GM18951 (cell line): Measurements from ENCODE around the gene FUNDC2.
"Not testable (repeated sequence)": the region's sequence is repeated elsewhere in the genome, so short reads cannot be mapped to it uniquely, and the experiment has no call there.

Source experiments
- POLR2A ChIP-seq: IDR thresholded peaks from 4 replicates; pipeline ENCODE4 v1.6.1; 2011; ENCODE audit warnings: mild to moderate bottlenecking; ENCODE audit not compliant: insufficient read length, insufficient read depth; ENCODE audit errors: extremely low read depth
- in situ Hi-C: fragments of 300-500 bp; cut with MboI; formaldehyde crosslinking; loops from one replicate; pipeline ENCODE4 v1.12.0; 2022; ENCODE audit warnings: low sequenced_read_pairs, mixed read lengths, inconsistent platforms; ENCODE audit not compliant: unreplicated experiment

The FUNDC2 gene

GRCh38 chrX:155001873-155002272 lies 24.8 kb upstream of the FUNDC2 start:
- no peak for TF ChIP-seq POLR2A
- in situ Hi-C loops = no loop called here

- in situ Hi-C loops = no loop called here
- no peak for TF ChIP-seq POLR2A
Observed at GRCh38 chrX:155005190-155005589, 21.5 kb upstream of the FUNDC2 start.

- in situ Hi-C loops = not testable (repeated sequence)
Observed at GRCh38 chrX:155006379-155006778, 20.3 kb upstream of the FUNDC2 start.

- in situ Hi-C loops = not testable (repeated sequence)
Observed at GRCh38 chrX:155006913-155007671, 19.6 kb upstream of the FUNDC2 start.

- in situ Hi-C loops = not testable (repeated sequence)
Observed at GRCh38 chrX:155008578-155008977, 18.1 kb upstream of the FUNDC2 start.

- in situ Hi-C loops = no loop called here
- no peak for TF ChIP-seq POLR2A
Observed at GRCh38 chrX:155009994-155010472, 16.6 kb upstream of the FUNDC2 start.

- no peak for TF ChIP-seq POLR2A
- in situ Hi-C loops = no loop called here
Observed at GRCh38 chrX:155020591-155020990, 6.1 kb upstream of the FUNDC2 start.

GRCh38 chrX:155022585-155022984 lies 4.1 kb upstream of the FUNDC2 start, which contains the start of gene F8:
F8 (minus strand) TSS chrX:155022723; CDS start chrX:155022552, 171 bp downstream.
- TF ChIP-seq POLR2A = no peak
- in situ Hi-C loops = no loop called here

- no peak for TF ChIP-seq POLR2A
- in situ Hi-C loops = no loop called here
Observed at GRCh38 chrX:155023907-155024833, 2.5 kb upstream of the FUNDC2 start.

- in situ Hi-C loops = no loop called here
- TF ChIP-seq POLR2A = no peak
Observed at GRCh38 chrX:155026420-155026726, 271 bp upstream of the FUNDC2 start.

GRCh38 chrX:155027509-155028066 lies 944 bp downstream of the FUNDC2 start:
- no peak for TF ChIP-seq POLR2A
- in situ Hi-C loops = no loop called here

GRCh38 chrX:155028129-155028528 lies 1.5 kb downstream of the FUNDC2 start:
- in situ Hi-C loops = no loop called here
- no peak for TF ChIP-seq POLR2A

- no peak for TF ChIP-seq POLR2A
- in situ Hi-C loops = no loop called here
Observed at GRCh38 chrX:155028877-155029291, 2.2 kb downstream of the FUNDC2 start.

GRCh38 chrX:155031657-155032056 lies 5.0 kb downstream of the FUNDC2 start:
- TF ChIP-seq POLR2A = no peak
- in situ Hi-C loops = no loop called here
